HG03060 (cell line): ENCODE data around the gene CD22.

ENCODE experiments used
- ATAC-seq: cut with Tn5 transposase; IDR thresholded peaks from one replicate; pipeline ENCODE4 v1.9.1; 2021; ENCODE audit warnings: low read depth, moderate number of reproducible peaks; ENCODE audit not compliant: unreplicated experiment

CD22 gene

GRCh38 chr19:35337097-35337983 is 8.4 kb downstream of the CD22 start:
- no peak for ATAC-seq

DNA sequence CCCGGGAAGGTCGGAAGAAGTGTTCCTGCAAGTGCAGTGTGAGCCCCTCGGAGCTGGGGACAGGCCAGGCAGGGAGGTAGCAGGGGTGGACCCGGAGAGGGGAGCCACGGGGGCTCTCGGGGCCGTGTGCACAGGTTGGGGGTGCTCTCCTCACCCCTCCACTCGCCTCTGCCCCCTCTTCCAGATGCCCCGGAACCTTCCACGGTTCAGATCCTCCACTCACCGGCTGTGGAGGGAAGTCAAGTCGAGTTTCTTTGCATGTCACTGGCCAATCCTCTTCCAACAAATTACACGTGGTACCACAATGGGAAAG is 9.0 kb downstream of the CD22 start:
- ATAC-seq: no peak

DNA sequence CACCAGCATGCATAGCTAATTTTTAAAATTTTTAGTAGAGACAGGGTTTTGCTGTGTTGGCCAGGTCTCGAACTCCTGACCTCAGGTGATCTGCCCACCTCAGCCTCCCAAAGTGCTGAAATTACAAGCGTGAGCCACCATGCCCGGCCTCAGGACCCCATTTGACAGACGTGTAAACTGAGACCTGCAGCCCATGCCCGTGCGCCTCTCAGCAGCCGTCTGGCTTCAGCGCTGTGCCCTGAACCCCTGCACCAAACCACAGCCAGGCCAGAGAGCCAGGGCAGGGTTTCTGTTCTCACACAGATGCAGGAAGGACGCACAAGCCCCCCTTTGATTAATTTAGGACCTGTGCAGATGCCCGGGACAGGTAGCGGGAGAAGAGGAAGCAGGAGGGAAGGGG is 11.4 kb downstream of the CD22 start:
- ATAC-seq: no peak

DNA sequence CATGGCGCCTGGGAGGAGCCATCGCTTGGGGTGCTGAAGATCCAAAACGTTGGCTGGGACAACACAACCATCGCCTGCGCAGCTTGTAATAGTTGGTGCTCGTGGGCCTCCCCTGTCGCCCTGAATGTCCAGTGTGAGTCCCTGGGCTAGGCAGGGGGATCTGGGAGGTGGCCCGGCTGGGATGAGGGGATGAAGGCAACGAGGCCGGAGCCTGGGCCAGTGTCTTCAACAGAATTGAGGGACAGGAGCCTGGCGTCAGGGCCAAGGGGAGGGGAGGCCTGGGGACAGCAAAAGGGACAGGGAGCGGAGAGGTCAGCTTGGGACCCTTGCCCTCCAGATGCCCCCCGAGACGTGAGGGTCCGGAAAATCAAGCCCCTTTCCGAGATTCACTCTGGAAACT is 12.0 kb downstream of the CD22 start:
- no peak for ATAC-seq

GRCh38 chr19:35341565-35342225 is 12.7 kb downstream of the CD22 start:
- no peak for ATAC-seq

DNA sequence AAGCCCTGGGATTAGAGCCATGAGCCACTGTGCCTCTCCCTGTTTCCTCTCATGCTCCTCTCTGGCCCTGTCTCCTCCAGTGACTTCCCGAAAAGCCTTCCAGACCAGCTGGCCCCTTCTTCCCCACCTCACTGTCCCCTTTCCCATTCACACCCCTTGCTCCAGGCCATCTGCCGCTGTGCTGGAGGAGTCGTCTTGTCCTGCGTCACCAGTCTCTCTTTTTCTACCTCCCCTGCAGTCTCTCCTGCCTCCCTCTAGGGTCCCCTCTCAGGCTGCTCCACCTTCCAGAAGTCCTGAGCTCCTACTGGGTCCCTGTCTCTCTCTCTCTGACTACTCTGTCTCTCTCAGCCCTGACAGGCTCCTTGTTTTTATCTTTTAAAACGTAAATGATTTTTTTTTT is 13.4 kb downstream of the CD22 start:
- ATAC-seq: no peak

GRCh38 chr19:35344511-35345031 is 15.6 kb downstream of the CD22 start:
- ATAC-seq: no peak

GRCh38 chr19:35345671-35346111 is 16.7 kb downstream of the CD22 start:
- no peak for ATAC-seq

DNA sequence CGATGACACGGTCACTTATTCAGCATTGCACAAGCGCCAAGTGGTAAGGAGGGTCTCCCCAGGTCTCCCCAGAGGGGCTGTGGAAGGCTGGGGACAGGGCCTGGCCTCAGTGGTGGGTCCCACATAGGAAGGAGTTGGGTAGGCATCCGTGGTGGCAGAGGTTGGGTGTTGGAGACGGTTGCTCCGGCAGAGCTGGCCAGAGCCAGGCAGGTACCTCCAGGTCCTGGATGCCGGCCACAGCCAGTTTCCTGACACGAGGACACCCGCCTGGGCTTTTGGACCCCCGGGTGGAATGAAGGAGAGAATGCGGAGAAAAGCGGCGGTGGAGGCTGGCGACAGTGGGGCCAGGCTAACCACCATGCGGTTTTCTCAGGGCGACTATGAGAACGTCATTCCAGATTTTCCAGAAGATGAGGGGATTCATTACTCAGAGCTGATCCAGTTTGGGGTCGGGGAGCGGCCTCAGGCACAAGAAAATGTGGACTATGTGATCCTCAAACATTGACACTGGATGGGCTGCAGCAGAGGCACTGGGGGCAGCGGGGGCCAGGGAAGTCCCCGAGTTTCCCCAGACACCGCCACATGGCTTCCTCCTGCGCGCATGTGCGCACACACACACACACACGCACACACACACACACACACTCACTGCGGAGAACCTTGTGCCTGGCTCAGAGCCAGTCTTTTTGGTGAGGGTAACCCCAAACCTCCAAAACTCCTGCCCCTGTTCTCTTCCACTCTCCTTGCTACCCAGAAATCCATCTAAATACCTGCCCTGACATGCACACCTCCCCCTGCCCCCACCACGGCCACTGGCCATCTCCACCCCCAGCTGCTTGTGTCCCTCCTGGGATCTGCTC is 17.4 kb downstream of the CD22 start:
- ATAC-seq: no peak

DNA sequence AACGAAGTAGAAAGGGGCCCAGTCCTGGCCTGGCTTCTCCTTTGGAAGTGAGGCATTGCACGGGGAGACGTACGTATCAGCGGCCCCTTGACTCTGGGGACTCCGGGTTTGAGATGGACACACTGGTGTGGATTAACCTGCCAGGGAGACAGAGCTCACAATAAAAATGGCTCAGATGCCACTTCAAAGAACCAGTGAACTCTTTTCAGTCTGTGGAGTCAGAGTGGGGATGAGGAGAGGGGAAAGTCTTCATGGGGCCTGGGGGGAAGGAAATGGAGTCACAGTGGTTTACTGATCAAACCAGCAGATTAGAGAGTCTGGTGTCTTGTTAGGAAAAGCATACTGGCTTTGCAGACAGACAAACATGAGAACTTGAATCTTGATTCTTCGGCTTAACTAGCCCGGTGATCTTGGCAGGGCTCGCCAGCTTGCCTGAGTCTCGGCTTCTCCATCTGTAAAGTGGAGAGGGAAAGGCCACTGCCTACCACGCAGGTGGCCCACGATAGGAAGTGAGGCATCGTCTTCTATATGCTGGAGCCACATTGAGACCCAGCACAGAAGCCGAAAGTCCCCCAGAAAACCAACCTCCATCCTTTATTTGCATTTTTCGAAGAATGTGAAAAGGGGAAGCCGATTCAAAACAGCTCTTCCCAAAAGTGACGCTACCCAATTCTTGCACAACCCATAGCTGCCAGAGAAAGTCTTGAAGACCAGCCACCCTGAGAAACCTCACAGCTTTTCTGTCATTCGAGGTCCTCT is 18.4 kb downstream of the CD22 start, which contains the start of gene FFAR1:
Gene FFAR1, plus strand, starts transcription at position 732 of the 759 bp plus-strand sequence. CDS start 3,650 bp downstream, outside the sequence.
- peak; percentile 48 for ATAC-seq

DNA sequence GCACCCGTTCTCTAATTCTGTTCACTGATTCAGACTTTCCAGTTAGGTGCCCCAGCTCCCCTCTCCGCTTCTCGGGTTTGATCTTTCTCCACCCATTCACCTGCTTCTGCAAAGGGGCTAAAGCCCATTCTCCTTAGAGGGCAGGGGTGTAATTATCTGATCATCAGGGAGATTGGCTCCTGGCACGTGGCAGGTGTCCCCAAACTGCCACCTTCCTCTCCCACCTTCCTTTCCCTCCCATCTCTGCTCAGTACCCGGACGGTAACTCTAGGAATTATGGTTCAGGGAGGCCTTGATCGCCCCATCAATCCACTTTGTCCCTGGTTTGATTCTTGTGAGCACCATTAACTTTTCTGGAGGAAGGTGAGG is 18.9 kb downstream of the CD22 start:
- ATAC-seq: no peak

DNA sequence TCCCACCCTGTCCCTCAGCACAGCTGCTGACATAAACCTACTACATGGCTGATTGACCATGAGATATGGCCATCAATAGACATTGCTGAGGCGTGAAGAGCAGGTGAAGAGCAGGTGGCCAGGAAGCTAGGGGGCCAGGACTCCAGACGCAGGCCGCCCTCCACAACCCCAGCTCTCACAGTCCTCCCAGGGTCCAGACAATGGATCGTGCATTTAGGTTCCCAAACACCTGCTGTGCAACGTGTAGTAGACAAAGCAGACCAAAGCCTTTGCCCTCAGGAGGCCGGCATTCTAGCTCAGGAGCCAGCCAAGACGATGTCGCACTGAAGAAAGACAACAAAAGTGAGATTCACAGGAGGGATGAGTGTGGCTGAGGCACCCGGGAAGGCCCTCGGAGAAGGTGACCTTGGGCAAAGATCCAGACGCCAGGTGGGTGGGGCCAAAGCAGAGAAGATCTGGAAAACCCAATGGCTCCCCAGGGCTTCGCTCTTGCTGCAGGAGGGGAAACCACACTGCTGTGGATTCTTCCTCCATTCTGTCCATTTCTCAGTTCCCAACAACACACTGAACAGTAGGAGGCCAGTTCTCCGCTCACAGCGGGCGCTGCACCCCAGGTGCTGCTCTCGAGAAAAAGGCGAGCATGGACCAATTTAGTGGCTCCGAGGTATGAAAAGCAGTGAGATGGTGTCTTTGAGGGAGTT is 20.1 kb downstream of the CD22 start:
- ATAC-seq: no peak

DNA sequence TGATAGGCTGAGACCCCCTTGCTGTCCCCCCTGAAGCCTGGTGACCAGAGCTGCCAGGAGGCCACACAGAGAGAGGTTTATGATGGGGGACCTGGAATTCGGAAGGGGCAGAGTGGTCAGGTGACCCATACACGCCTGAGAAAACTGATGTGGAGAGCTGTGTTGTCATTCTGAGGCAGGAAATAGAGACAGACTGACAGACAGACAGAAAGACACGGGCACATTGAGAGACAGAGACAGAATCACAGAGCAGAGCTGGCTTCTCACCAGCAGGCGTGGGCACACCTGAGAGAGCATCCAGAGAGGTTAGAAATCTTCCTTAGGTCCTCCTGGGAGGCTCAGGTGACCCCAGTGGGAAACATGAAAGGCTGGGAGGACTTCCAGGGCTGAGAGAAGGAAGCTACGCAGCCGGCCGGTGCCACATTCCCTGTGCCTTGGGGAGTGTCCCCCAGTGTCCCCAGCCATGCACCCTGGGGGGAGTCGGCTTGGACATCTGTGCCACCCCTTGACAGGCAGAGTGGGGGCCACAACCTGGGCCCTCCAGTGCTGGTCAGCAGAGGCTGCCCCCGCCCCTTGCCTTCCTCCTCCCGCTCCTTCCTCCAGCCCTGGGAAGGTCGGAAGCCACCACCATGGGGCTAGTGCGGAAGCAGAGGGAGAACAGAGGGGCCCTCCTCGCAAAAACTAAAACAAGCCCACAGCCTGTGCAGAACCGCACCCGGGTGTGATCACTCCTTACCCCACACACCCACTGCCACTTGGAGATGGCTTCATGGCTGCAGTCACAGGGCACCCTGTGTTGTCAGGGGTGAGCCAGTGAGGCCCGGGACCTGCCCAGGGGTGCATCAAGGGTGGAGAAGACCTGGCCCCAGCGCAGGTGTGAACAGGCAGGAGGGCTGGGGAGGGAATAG is 20.9 kb downstream of the CD22 start:
- ATAC-seq: no peak

DNA sequence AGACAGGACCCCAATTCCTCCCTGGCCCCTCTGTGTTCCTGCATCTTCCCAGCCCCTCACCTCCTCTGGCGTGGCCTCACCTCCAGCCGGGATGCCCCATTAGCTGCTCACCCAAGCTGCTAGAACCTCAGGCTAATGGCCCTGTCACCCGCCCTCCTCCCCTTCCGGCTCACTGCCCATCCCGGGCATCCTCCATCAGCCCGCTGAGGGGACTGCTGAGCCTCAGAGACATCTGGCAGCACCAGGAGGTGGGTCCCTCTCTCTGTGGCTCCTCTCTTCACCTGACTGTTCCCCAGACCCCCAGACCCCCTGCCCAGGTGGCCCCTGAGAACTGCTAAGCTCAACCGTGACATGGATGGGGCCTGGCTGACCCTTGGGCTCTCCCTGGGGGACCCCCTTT is 21.6 kb downstream of the CD22 start:
- no peak for ATAC-seq

GRCh38 chr19:35351411-35352176 is 22.6 kb downstream of the CD22 start:
- no peak for ATAC-seq

DNA sequence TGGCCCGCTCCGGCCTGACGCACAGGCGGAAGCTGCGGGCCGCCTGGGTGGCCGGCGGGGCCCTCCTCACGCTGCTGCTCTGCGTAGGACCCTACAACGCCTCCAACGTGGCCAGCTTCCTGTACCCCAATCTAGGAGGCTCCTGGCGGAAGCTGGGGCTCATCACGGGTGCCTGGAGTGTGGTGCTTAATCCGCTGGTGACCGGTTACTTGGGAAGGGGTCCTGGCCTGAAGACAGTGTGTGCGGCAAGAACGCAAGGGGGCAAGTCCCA is 23.1 kb downstream of the CD22 start:
- ATAC-seq: no peak

DNA sequence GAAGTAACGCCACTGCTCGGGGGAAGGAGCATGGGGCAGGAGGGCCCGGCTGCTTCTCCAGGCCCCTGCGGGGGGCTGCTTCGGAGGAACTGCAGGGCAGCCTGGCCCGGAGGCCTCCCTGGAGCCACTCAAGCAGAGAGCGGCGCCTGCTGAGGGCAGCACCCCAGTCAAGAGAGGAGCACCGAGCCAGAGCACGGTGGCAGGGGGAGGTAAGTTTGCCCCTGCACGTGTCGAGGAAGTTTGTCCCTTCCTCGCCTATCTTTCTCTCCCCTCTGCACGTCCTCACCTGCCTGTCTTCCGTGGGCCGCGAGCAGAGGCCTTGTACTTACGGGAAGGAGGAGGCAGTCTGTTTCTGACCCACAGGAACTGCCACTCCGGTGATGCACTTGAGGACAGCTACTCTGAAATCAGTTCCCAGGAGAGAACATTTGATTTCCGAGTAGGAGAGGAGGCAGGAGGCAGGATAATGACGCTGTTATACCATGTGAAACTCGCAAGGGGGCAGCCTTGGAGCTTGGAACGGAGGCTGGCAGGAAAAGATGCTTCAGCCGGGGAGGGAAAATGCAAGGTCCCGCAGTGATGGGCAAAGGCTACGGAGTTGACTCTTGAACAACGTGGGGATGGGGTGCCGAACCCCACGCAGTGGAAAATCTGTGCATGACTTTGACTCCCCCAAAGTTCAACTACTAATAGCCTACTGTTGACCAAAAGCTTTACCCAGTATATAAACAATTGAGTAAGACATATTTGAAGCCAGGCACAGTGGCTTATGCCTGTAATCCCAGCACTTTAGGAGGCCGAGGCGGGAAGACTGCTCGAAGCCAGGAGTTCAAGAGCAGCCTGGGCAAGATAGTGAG is 23.7 kb downstream of the CD22 start:
- no peak for ATAC-seq
